MCF 10A (cell line): ENCODE measurements around the gene C1QTNF3. TPM values are rescaled to one million over a fixed set of nuclear protein-coding genes. Genes with fewer than 3 reads are reported as not detected.

Experiments
- BruUV-seq: library from RNA; stranded (reverse); fragments of 400-500 nt; replicated peaks from 2 replicates; lab custom pipeline; 2021; lab: Mats Ljungman, UMichigan
- CTCF ChIA-PET: fragments of 300-600 bp; sonication (Branson Sonifier 250); formaldehyde crosslinking; extraction: SDS; loops from one replicate; lab custom pipeline; 2021; ENCODE audit warnings: antibody characterized with exemption, inconsistent platforms; lab: Yijun Ruan, JAX
- POLR2A ChIA-PET: fragments of 300-600, 350-650 bp; sonication (Branson Sonifier 250); formaldehyde crosslinking; extraction: SDS; loops from one replicate; lab custom pipeline; 2020; ENCODE audit warnings: antibody characterized with exemption, inconsistent platforms; lab: Yijun Ruan, JAX
- DNase-seq: peaks from one replicate; pipeline ENCODE4 v3.0.0-alpha.2; 2018; ENCODE audit not compliant: unreplicated experiment
- H3K27ac Mint-ChIP-seq: one replicate; pipeline ENCODE4 v1.8.0; 2022; ENCODE audit warnings: mild to moderate bottlenecking, low read depth, mixed read lengths; ENCODE audit not compliant: unreplicated experiment
- H3K27me3 Mint-ChIP-seq: one replicate; pipeline ENCODE4 v1.8.0; 2022; ENCODE audit warnings: mixed read lengths; ENCODE audit not compliant: insufficient read depth, unreplicated experiment
- H3K36me3 Mint-ChIP-seq: one replicate; pipeline ENCODE4 v1.8.0; 2022; ENCODE audit warnings: mild to moderate bottlenecking, moderate library complexity, mixed read lengths; ENCODE audit not compliant: insufficient read depth, unreplicated experiment
- H3K4me1 Mint-ChIP-seq: one replicate; pipeline ENCODE4 v1.8.0; 2022; ENCODE audit warnings: mixed read lengths; ENCODE audit not compliant: insufficient read depth, unreplicated experiment
- H3K4me3 Mint-ChIP-seq: one replicate; pipeline ENCODE4 v1.8.0; 2022; ENCODE audit warnings: mild to moderate bottlenecking, moderate library complexity, mixed read lengths; ENCODE audit not compliant: unreplicated experiment
- H3K9me3 Mint-ChIP-seq: one replicate; pipeline ENCODE4 v1.8.0; 2022; ENCODE audit warnings: mixed read lengths; ENCODE audit not compliant: unreplicated experiment
- CTCF ChIP-seq: fragments of 200-600 bp; IDR thresholded peaks from one replicate; pipeline ENCODE4 v1.8.0; 2022; ENCODE audit warnings: antibody characterized with exemption, mild to moderate bottlenecking; ENCODE audit not compliant: unreplicated experiment
- intact Hi-C: fragments of 100-400 bp; cut with micrococcal nuclease; formaldehyde crosslinking; loops from 2 replicates; pipeline ENCODE4 v1.14.1; 2022
- total RNA-seq: library from RNA; stranded (reverse); gene quantifications from 2 replicates; pipeline ENCODE4 v1.2.3, GENCODE V29; 2022

Gene C1QTNF3
- total RNA-seq, 1 experiment from 2014 or later = 0.49 TPM

GRCh38 chr5:34057118-34057517 lies 14.1 kb upstream of the C1QTNF3 start:
- TF ChIP-seq CTCF = no peak
- no TSS peak for BruUV-seq
- Mint-ChIP-seq H3K4me3 (no peak overlapping the region), H3K9me3 (no peaks in the 10 kb centered on the region), H3K4me1 (peaks cover 10% of the 10 kb centered on the region), H3K36me3 (peaks cover 4% of the 10 kb centered on the region), H3K27me3 (no peaks in the 10 kb centered on the region), H3K27ac (no peak overlapping the region)
- ChIA-PET CTCF (no interaction called here), POLR2A (no interaction called here)
- no peak for DNase-seq
- intact Hi-C loops = no loop called here

GRCh38 chr5:34055667-34056066 lies 12.7 kb upstream of the C1QTNF3 start:
- H3K36me3 Mint-ChIP-seq = peaks cover 4% of the 10 kb centered on the region
- H3K4me1 Mint-ChIP-seq = peaks cover 10% of the 10 kb centered on the region
- no peaks in the 10 kb centered on the region for H3K27me3 Mint-ChIP-seq
- TF ChIP-seq CTCF = no peak
- no TSS peak for BruUV-seq
- no peak overlapping the region for H3K4me3 Mint-ChIP-seq
- H3K27ac Mint-ChIP-seq = no peak overlapping the region
- no peak for DNase-seq
- intact Hi-C loops = no loop called here
- H3K9me3 Mint-ChIP-seq = no peaks in the 10 kb centered on the region
- ChIA-PET POLR2A (no interaction called here), CTCF (no interaction called here)

GRCh38 chr5:34054400-34054729 lies 11.4 kb upstream of the C1QTNF3 start:
- intact Hi-C loops = no loop called here
- H3K4me1 Mint-ChIP-seq = peaks cover 10% of the 10 kb centered on the region
- no peaks in the 10 kb centered on the region for H3K9me3 Mint-ChIP-seq
- H3K27ac Mint-ChIP-seq = no peak overlapping the region
- H3K4me3 Mint-ChIP-seq = no peak overlapping the region
- no TSS peak for BruUV-seq
- no peak for TF ChIP-seq CTCF
- no peak for DNase-seq
- CTCF ChIA-PET = no interaction called here
- H3K27me3 Mint-ChIP-seq = no peaks in the 10 kb centered on the region
- H3K36me3 Mint-ChIP-seq = peaks cover 10% of the 10 kb centered on the region
- POLR2A ChIA-PET = interaction anchor here (1.1 kb wide), 1 partner anchor 17 kb away, joined by 3 read pairs; no protein-coding TSS in a partner anchor

- no peak for DNase-seq
- Mint-ChIP-seq H3K4me1 (peaks cover 10% of the 10 kb centered on the region), H3K36me3 (peaks cover 10% of the 10 kb centered on the region), H3K27ac (no peak overlapping the region), H3K4me3 (no peak overlapping the region), H3K27me3 (no peaks in the 10 kb centered on the region), H3K9me3 (no peaks in the 10 kb centered on the region)
- ChIA-PET CTCF (interaction anchor here (1.6 kb wide), 1 partner anchor 48 kb away, joined by 5 read pairs; no protein-coding TSS in a partner anchor), POLR2A (interaction anchor here (0.6 to 2.1 kb wide), 5 partner anchors 9 to 46 kb away, joined by 3 to 9 read pairs (median 5); partner anchors contain the start of genes AMACR and C1QTNF3)
- intact Hi-C loops = no loop called here
- TF ChIP-seq CTCF = no peak
- no TSS peak for BruUV-seq
Measured at GRCh38 chr5:34053571-34054399, 10.8 kb upstream of the C1QTNF3 start.
